ENCODE measurements around the gene JAG1. TPM values are rescaled to one million over a fixed set of nuclear protein-coding genes. Genes with fewer than 3 reads are reported as not detected.
A peak's percentile ranks its signal among the peaks of the same experiment; 100 is the strongest.

The JAG1 gene
- total RNA-seq, 1 experiment from 2014 or later, result 88.0 TPM

- no peaks in the 10 kb centered on the region for H3K36me3 Mint-ChIP-seq (ENCODE audit: insufficient read depth, unreplicated experiment)
- H3K27me3 Mint-ChIP-seq (ENCODE audit: insufficient read depth, unreplicated experiment), result no peaks in the 10 kb centered on the region
- no peak overlapping the region for H3K4me3 Mint-ChIP-seq (ENCODE audit: unreplicated experiment)
- peak overlapping the region; percentile 18 for H3K27ac Mint-ChIP-seq (ENCODE audit: low read depth, unreplicated experiment)
- no TSS peak for BruUV-seq (replicated peaks)
- peak; percentile 39 for DNase-seq (ENCODE audit: unreplicated experiment)
- no peaks in the 10 kb centered on the region for H3K9me3 Mint-ChIP-seq (ENCODE audit: unreplicated experiment)
- POLR2A ChIA-PET, result interaction anchor here (0.9 to 1.7 kb wide), 6 partner anchors 17 to 73 kb away, joined by 3 to 8 read pairs (median 4); no protein-coding TSS in a partner anchor
- CTCF ChIA-PET, result interaction anchor here (1.1 to 1.2 kb wide), 2 partner anchors 11 to 47 kb away, joined by 3 to 6 read pairs; no protein-coding TSS in a partner anchor
- TF ChIP-seq CTCF (IDR thresholded peaks at IDR 0.05; ENCODE audit: unreplicated experiment), result no peak
- intact Hi-C loops (cut with micrococcal nuclease), result no loop called here
- H3K4me1 Mint-ChIP-seq (ENCODE audit: insufficient read depth, unreplicated experiment), result peaks cover 30% of the 10 kb centered on the region
These were observed 48.2 kb downstream of the JAG1 start for GRCh38 chr20:10625641-10626040.

- no peak overlapping the region for H3K4me3 Mint-ChIP-seq (ENCODE audit: unreplicated experiment)
These were observed 51.0 kb downstream of the JAG1 start for GRCh38 chr20:10622657-10623418.

GRCh38 chr20:10621149-10621548, 52.6 kb downstream of the JAG1 start:
- TF ChIP-seq CTCF (IDR thresholded peaks at IDR 0.05; ENCODE audit: unreplicated experiment), result no peak
- peaks cover 11% of the 10 kb centered on the region for H3K36me3 Mint-ChIP-seq (ENCODE audit: insufficient read depth, unreplicated experiment)
- peaks cover 30% of the 10 kb centered on the region for H3K4me1 Mint-ChIP-seq (ENCODE audit: insufficient read depth, unreplicated experiment)
- no peak overlapping the region for H3K27ac Mint-ChIP-seq (ENCODE audit: low read depth, unreplicated experiment)
- ChIA-PET CTCF (interaction anchor here (0.6 to 1.7 kb wide), 5 partner anchors 38 to 730 kb away, joined by 3 to 4 read pairs (median 3); no protein-coding TSS in a partner anchor), POLR2A (interaction anchor here (0.9 to 5.6 kb wide), 9 partner anchors 14 to 186 kb away, joined by 3 to 38 read pairs (median 4); partner anchors contain the start of gene SLX4IP)
- BruUV-seq (replicated peaks), result no TSS peak
- peaks cover 6% of the 10 kb centered on the region for H3K9me3 Mint-ChIP-seq (ENCODE audit: unreplicated experiment)
- no peak for DNase-seq (ENCODE audit: unreplicated experiment)
- intact Hi-C loops (cut with micrococcal nuclease), result no loop called here
- H3K4me3 Mint-ChIP-seq (ENCODE audit: unreplicated experiment), result no peak overlapping the region
- H3K27me3 Mint-ChIP-seq (ENCODE audit: insufficient read depth, unreplicated experiment), result no peaks in the 10 kb centered on the region

More at GRCh38 chr20:10622657-10623418, 51.0 kb downstream of the JAG1 start:
- Mint-ChIP-seq H3K27me3 (ENCODE audit: insufficient read depth, unreplicated experiment) (no peaks in the 10 kb centered on the region), H3K4me1 (ENCODE audit: insufficient read depth, unreplicated experiment) (peaks cover 43% of the 10 kb centered on the region), H3K36me3 (ENCODE audit: insufficient read depth, unreplicated experiment) (peaks cover 11% of the 10 kb centered on the region), H3K9me3 (ENCODE audit: unreplicated experiment) (no peaks in the 10 kb centered on the region), H3K27ac (ENCODE audit: low read depth, unreplicated experiment) (no peak overlapping the region)
- TF ChIP-seq CTCF (IDR thresholded peaks at IDR 0.05; ENCODE audit: unreplicated experiment), result no peak
- no peak for DNase-seq (ENCODE audit: unreplicated experiment)
- BruUV-seq (replicated peaks), result no TSS peak
- intact Hi-C loops (cut with micrococcal nuclease), result no loop called here
- ChIA-PET CTCF (interaction anchor here (0.7 to 1.2 kb wide), 7 partner anchors 13 to 644 kb away, joined by 3 to 4 read pairs (median 3); no protein-coding TSS in a partner anchor), POLR2A (interaction anchor here (0.7 to 5.6 kb wide), 5 partner anchors 12 to 188 kb away, joined by 3 to 38 read pairs (median 4); partner anchors contain the start of gene SLX4IP)

- peaks cover 11% of the 10 kb centered on the region for H3K36me3 Mint-ChIP-seq (ENCODE audit: insufficient read depth, unreplicated experiment)
- BruUV-seq (replicated peaks), result no TSS peak
- TF ChIP-seq CTCF (IDR thresholded peaks at IDR 0.05; ENCODE audit: unreplicated experiment), result no peak
- H3K4me3 Mint-ChIP-seq (ENCODE audit: unreplicated experiment), result peak overlapping the region; percentile 13
- peak; percentile 92 for DNase-seq (ENCODE audit: unreplicated experiment)
- POLR2A ChIA-PET, result interaction anchor here (0.7 to 5.6 kb wide), 18 partner anchors 9 to 677 kb away, joined by 3 to 43 read pairs (median 4); partner anchors contain the start of gene JAG1
- H3K27me3 Mint-ChIP-seq (ENCODE audit: insufficient read depth, unreplicated experiment), result no peaks in the 10 kb centered on the region
- H3K9me3 Mint-ChIP-seq (ENCODE audit: unreplicated experiment), result peaks cover 6% of the 10 kb centered on the region
- peak overlapping the region; percentile 90 for H3K27ac Mint-ChIP-seq (ENCODE audit: low read depth, unreplicated experiment)
- CTCF ChIA-PET, result interaction anchor here (0.5 to 1.0 kb wide), 7 partner anchors 14 to 1591 kb away, joined by 3 to 7 read pairs (median 4); no protein-coding TSS in a partner anchor
- intact Hi-C loops (cut with micrococcal nuclease), result loop anchor here (1.0 kb wide), 1 partner anchor 20 kb away; no protein-coding TSS in a partner anchor
- peaks cover 18% of the 10 kb centered on the region for H3K4me1 Mint-ChIP-seq (ENCODE audit: insufficient read depth, unreplicated experiment)
These were observed 54.4 kb downstream of the JAG1 start for GRCh38 chr20:10619427-10619826.
